ENCODE data around the gene ARHGEF25.
A peak's percentile ranks its signal among the peaks of the same experiment; 100 is the strongest.
"Not testable (repeated sequence)": the region's sequence is repeated elsewhere in the genome, so short reads cannot be mapped to it uniquely, and the experiment has no call there.

Gene ARHGEF25

DNA sequence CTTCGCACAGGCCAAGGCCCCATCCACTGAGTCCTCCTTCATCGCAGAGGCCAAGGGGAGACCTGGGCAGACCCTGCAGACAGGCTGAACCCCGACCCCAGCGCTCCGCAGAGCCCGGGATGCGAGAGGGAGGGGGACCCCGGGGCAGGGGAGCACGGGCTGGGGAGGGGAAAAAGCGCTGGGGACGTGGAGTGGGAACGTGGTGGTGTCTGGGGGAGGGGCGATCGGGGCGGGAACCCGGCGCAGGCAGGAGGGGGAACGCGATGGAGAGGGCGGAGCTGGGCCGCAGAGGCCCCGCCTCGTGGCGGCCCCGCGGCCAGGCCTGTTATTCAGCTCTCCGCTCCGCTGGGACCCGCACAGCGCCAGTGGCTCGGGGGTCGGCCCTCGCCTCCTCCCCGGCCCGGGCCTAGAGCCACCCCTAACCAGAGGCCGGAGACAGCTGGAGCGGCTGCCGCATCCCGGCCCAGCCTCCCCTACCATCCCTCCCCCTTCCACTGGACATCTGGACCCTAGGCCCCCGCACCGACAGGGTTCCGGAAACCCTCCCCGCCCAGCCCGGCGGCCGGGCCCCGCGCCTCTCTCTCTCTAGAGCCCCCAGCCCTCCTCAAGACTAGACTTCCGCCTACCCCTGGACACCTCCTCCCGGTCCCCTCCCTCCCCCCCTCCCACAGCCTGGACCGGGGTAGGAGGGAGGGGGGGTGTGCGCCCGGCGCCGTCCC, at the start of gene ARHGEF25:
Gene ARHGEF25, plus strand, starts transcription at position 328 of the 719 bp plus-strand sequence. CDS start 460 bp downstream, outside the sequence.
- Histone ChIP-seq H3K36me3 (ENCODE audit: control insufficient read depth, insufficient read depth, low read length) (peaks cover 15% of the 10 kb centered on the region), H3K4me3 (ENCODE audit: low read depth, low read length) (peak within 1 kb of the TSS; percentile 79), H3K9me3 (ENCODE audit: control insufficient read depth, insufficient read depth, low read depth, low read length) (no peaks in the 10 kb centered on the region), H3K27me3 (ENCODE audit: control insufficient read depth, insufficient read depth, low read length) (peaks cover 46% of the 10 kb centered on the region), H3K4me1 (ENCODE audit: control insufficient read depth, insufficient read depth, low read length) (peaks cover 24% of the 10 kb centered on the region), H3K9ac (ENCODE audit: low read length) (no peak within 1 kb of the TSS), H3K27ac (ENCODE audit: low read depth, low read length) (no peak within 1 kb of the TSS)

DNA sequence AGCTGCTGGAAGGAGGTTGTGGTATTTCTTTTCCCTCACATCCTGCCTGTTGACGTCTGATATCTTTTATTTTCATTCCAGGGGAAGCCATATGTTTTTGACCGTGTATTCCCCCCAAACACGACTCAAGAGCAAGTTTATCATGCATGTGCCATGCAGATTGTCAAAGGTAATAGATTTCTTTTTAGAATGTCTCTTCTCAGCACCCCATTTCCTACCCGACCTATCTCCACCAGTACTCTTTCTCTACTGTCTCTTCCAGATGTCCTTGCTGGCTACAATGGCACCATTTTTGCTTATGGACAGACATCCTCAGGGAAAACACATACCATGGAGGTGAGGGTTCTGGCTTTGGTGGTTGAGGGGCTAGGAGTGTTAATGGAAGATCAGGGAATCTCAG, 47.9 kb upstream of the ARHGEF25 start:
- H3K4me1 ChIP-seq (ENCODE audit: control insufficient read depth, insufficient read depth, low read length): no peaks in the 10 kb centered on the region
- no peaks in the 10 kb centered on the region for H3K27me3 ChIP-seq (ENCODE audit: control insufficient read depth, insufficient read depth, low read length)
- H3K27ac ChIP-seq (ENCODE audit: low read depth, low read length): no peak overlapping the region
- no peak overlapping the region for H3K9ac ChIP-seq (ENCODE audit: low read length)
- H3K9me3 ChIP-seq (ENCODE audit: control insufficient read depth, insufficient read depth, low read depth, low read length): no peaks in the 10 kb centered on the region
- no peak overlapping the region for H3K4me3 ChIP-seq (ENCODE audit: low read depth, low read length)
- H3K36me3 ChIP-seq (ENCODE audit: control insufficient read depth, insufficient read depth, low read length): peaks cover 7% of the 10 kb centered on the region; the same call in 1 of the 2 replicates

DNA sequence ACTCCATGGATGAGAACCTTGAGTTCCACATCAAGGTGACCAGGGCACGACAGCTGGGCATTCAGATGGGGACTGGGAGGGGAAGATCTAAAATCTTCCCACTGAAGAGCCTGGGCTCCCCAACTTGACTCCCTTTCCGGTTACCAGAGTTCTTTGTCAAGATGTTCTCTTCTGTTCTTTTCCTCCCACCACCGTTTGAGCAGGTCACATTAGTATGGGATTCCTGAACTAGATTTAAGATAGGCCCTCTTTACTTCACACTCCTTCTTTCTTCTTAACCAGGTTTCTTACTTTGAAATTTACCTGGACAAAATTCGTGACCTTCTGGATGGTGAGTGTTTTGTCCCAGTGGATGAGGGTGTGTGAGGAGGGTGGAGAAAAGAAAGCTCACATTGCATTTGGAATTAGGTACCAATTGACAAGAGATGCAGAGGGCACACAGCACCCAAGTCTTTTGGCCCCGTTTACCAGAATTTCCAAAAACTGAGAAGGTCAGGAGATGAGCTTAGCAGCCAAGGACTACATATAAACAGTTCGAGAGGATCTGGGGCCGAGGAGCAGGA, 47.0 kb upstream of the ARHGEF25 start:
- Histone ChIP-seq H3K4me1 (ENCODE audit: control insufficient read depth, insufficient read depth, low read length) (no peaks in the 10 kb centered on the region), H3K36me3 (ENCODE audit: control insufficient read depth, insufficient read depth, low read length) (peaks cover 14% of the 10 kb centered on the region), H3K9ac (ENCODE audit: low read length) (no peak overlapping the region), H3K9me3 (ENCODE audit: control insufficient read depth, insufficient read depth, low read depth, low read length) (no peaks in the 10 kb centered on the region), H3K27me3 (ENCODE audit: control insufficient read depth, insufficient read depth, low read length) (no peaks in the 10 kb centered on the region), H3K4me3 (ENCODE audit: low read depth, low read length) (no peak overlapping the region), H3K27ac (ENCODE audit: low read depth, low read length) (no peak overlapping the region)

DNA sequence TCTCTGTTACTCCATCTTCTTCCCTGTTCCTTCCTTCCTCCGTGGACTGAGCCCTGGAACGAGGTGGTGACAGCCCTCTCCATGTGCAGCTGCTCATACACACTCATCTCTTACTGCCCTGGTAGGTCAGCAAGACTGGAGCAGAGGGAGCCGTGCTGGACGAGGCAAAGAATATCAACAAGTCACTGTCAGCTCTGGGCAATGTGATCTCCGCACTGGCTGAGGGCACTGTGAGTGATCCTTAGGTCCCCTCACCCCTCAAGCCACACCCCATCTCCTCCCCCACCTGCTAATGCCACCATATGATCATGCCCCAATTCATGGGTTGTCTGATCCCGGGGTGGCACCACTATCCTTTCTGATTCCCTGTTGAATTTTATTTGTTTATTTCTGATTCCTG, 42.4 kb upstream of the ARHGEF25 start:
- Histone ChIP-seq H3K4me3 (ENCODE audit: low read depth, low read length) (no peak overlapping the region), H3K36me3 (ENCODE audit: control insufficient read depth, insufficient read depth, low read length) (peaks cover 35% of the 10 kb centered on the region), H3K4me1 (ENCODE audit: control insufficient read depth, insufficient read depth, low read length) (no peaks in the 10 kb centered on the region), H3K9ac (ENCODE audit: low read length) (no peak overlapping the region), H3K9me3 (ENCODE audit: control insufficient read depth, insufficient read depth, low read depth, low read length) (no peaks in the 10 kb centered on the region), H3K27ac (ENCODE audit: low read depth, low read length) (no peak overlapping the region), H3K27me3 (ENCODE audit: control insufficient read depth, insufficient read depth, low read length) (no peaks in the 10 kb centered on the region)

DNA sequence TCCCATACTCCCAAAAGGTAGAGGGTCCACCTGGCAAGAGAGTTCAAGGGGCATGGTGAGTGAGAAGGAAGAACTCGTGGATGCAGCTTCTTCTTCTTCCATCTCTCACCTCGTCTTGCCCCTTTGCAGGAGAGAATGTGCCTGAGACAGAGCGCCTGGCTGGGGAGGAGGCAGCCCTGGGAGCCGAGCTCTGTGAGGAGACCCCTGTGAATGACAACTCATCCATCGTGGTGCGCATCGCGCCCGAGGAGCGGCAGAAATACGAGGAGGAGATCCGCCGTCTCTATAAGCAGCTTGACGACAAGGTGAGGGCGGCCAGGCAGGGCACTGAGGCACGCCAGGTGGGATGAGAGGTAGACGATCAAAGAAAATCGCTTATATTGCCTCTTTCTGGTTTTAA, 41.4 kb upstream of the ARHGEF25 start:
- Histone ChIP-seq H3K9ac (ENCODE audit: low read length) (peak overlapping the region; percentile 2), H3K9me3 (ENCODE audit: control insufficient read depth, insufficient read depth, low read depth, low read length) (no peaks in the 10 kb centered on the region), H3K4me1 (ENCODE audit: control insufficient read depth, insufficient read depth, low read length) (no peaks in the 10 kb centered on the region), H3K4me3 (ENCODE audit: low read depth, low read length) (no peak overlapping the region), H3K27ac (ENCODE audit: low read depth, low read length) (no peak overlapping the region), H3K36me3 (ENCODE audit: control insufficient read depth, insufficient read depth, low read length) (peaks cover 35% of the 10 kb centered on the region), H3K27me3 (ENCODE audit: control insufficient read depth, insufficient read depth, low read length) (no peaks in the 10 kb centered on the region)

DNA sequence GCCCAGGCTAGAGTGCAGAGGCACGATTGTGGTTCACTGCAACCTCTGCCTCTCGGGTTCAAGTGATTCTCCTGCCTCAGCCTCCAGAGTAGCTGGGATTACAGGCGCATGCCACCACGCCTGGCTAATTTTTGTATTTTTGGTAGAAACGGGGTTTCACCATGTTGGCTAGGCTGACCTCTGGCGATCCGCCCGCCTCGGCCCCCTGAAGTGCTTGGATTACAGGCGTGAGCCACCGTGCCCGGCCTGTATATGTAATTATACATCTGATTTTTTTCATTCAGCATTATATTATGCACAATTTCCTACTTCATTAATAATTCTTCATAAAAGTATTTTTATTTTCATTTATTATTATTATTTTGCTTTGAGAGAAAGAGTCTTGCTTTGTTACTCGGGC, 40.8 kb upstream of the ARHGEF25 start:
- peaks cover 39% of the 10 kb centered on the region for H3K36me3 ChIP-seq (ENCODE audit: control insufficient read depth, insufficient read depth, low read length)
- H3K9me3 ChIP-seq (ENCODE audit: control insufficient read depth, insufficient read depth, low read depth, low read length); H3K4me1 ChIP-seq (ENCODE audit: control insufficient read depth, insufficient read depth, low read length); H3K27me3 ChIP-seq (ENCODE audit: control insufficient read depth, insufficient read depth, low read length); H3K9ac ChIP-seq (ENCODE audit: low read length); H3K4me3 ChIP-seq (ENCODE audit: low read depth, low read length); H3K27ac ChIP-seq (ENCODE audit: low read depth, low read length): not testable (repeated sequence)

DNA sequence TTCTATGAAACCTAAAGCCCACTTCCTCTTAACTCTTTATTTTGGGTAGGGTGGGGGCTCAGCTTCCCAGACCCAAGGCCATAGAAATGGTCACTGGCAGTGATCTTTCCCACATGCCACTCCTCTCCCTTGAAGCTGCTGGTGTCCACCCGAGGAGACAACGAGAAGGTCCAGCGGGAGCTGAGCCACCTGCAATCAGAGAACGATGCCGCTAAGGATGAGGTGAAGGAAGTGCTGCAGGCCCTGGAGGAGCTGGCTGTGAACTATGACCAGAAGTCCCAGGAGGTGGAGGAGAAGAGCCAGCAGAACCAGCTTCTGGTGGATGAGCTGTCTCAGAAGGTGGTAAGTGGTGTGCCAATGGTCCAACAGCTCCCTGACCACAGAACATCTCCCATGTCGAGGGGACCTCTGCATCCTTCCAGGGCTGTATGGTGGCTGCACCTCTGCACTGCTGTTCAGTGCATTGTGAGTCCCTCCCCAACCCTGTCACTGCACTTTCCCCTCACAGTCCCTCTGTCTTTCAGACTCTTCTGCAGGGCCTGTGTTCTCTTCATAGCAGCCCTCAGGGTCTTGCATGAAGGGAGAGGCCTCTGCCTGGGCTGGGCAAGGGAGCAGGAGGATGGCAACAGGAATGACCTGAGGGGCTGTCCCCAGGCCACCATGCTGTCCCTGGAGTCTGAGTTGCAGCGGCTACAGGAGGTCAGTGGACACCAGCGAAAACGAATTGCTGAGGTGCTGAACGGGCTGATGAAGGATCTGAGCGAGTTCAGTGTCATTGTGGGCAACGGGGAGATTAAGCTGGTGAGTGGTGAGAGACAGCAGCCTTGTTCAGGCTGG, 39.1 kb upstream of the ARHGEF25 start:
- Histone ChIP-seq H3K36me3 (ENCODE audit: control insufficient read depth, insufficient read depth, low read length) (peaks cover 55% of the 10 kb centered on the region), H3K4me1 (ENCODE audit: control insufficient read depth, insufficient read depth, low read length) (no peaks in the 10 kb centered on the region), H3K4me3 (ENCODE audit: low read depth, low read length) (no peak overlapping the region), H3K9ac (ENCODE audit: low read length) (no peak overlapping the region), H3K27ac (ENCODE audit: low read depth, low read length) (no peak overlapping the region), H3K27me3 (ENCODE audit: control insufficient read depth, insufficient read depth, low read length) (no peaks in the 10 kb centered on the region), H3K9me3 (ENCODE audit: control insufficient read depth, insufficient read depth, low read depth, low read length) (no peaks in the 10 kb centered on the region)

DNA sequence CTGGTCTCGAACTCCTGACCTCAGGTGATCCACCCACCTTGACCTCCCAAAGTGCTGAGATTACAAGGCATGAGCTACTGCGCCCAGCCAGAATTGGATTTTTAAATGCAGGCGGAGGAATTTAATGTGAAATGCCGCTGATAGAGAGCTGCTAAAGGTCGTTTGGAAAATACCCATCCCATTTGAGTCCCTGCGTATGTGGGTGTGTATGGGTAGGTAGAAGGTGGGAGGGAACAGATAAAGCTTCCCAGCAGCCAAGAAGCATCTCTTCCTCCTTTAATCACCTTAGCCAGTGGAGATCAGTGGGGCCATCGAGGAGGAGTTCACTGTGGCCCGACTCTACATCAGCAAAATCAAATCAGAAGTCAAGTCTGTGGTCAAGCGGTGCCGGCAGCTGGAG, 36.4 kb upstream of the ARHGEF25 start:
- Histone ChIP-seq H3K27me3 (ENCODE audit: control insufficient read depth, insufficient read depth, low read length) (no peaks in the 10 kb centered on the region), H3K4me3 (ENCODE audit: low read depth, low read length) (no peak overlapping the region), H3K36me3 (ENCODE audit: control insufficient read depth, insufficient read depth, low read length) (peaks cover 60% of the 10 kb centered on the region), H3K27ac (ENCODE audit: low read depth, low read length) (no peak overlapping the region), H3K9me3 (ENCODE audit: control insufficient read depth, insufficient read depth, low read depth, low read length) (no peaks in the 10 kb centered on the region), H3K4me1 (ENCODE audit: control insufficient read depth, insufficient read depth, low read length) (no peaks in the 10 kb centered on the region), H3K9ac (ENCODE audit: low read length) (no peak overlapping the region)

DNA sequence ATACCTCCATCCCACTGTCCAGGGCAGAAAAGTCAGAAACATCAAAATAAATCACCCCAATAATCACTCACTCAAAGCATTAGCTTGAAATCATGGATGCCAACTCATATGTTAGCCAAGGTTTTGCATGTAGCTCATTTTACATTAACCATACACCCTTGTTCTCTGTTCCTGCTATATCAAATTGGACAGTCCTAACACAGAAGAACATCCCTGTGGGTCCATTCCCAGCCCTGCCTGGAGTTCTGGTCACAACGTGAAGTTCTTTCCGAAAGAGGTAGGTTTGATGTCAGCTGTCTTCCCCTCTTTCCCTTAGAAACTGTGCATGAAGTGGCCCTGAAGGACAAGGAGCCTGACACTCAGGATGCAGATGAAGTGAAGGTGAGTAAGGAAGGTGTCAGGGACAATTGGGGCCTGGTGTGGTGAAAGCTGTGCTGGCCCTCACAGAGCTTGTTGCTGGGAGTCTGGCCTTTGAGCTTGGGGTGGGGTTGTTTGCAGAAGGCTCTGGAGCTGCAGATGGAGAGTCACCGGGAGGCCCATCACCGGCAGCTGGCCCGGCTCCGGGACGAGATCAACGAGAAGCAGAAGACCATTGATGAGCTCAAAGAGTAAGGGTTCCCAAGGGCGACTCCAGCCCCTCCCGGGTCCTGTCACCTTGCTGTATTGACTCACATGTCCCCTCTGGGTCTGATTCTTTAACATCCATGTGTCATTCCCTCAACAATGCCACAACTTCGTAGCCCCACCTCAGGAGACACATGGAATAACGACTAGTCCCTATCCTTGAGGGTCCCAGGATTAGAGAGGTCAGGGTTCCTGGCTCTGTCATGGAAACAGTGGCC, 35.2 kb upstream of the ARHGEF25 start:
- Histone ChIP-seq H3K4me1 (ENCODE audit: control insufficient read depth, insufficient read depth, low read length) (no peaks in the 10 kb centered on the region), H3K9me3 (ENCODE audit: control insufficient read depth, insufficient read depth, low read depth, low read length) (no peaks in the 10 kb centered on the region), H3K9ac (ENCODE audit: low read length) (no peak overlapping the region), H3K27me3 (ENCODE audit: control insufficient read depth, insufficient read depth, low read length) (no peaks in the 10 kb centered on the region), H3K4me3 (ENCODE audit: low read depth, low read length) (no peak overlapping the region), H3K36me3 (ENCODE audit: control insufficient read depth, insufficient read depth, low read length) (peaks cover 59% of the 10 kb centered on the region), H3K27ac (ENCODE audit: low read depth, low read length) (no peak overlapping the region)

DNA sequence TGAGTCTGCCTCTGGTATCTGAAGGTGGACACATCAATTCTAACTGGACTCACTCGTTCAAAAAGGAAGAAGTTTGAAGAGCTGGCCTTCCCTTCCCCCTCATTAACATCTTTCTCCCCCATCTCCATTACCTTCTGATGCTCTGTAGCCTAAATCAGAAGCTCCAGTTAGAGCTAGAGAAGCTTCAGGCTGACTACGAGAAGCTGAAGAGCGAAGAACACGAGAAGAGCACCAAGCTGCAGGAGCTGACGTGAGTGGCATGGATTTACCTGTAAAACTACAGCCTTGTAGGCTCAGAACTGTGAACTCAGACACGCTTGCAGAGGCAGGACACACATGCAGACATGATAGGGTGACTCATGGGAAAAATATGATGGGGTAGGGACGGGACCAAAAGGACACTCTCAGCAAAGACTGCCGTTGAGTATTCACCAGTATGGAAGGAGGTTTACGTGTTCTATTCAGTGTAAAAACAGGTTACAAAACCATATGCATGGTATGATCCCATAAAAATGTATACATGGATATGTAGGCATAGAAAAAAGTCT, 34.5 kb upstream of the ARHGEF25 start:
- Histone ChIP-seq H3K4me1 (ENCODE audit: control insufficient read depth, insufficient read depth, low read length) (no peaks in the 10 kb centered on the region), H3K9me3 (ENCODE audit: control insufficient read depth, insufficient read depth, low read depth, low read length) (no peaks in the 10 kb centered on the region), H3K36me3 (ENCODE audit: control insufficient read depth, insufficient read depth, low read length) (peaks cover 62% of the 10 kb centered on the region), H3K4me3 (ENCODE audit: low read depth, low read length) (no peak overlapping the region), H3K27ac (ENCODE audit: low read depth, low read length) (no peak overlapping the region), H3K9ac (ENCODE audit: low read length) (no peak overlapping the region), H3K27me3 (ENCODE audit: control insufficient read depth, insufficient read depth, low read length) (no peaks in the 10 kb centered on the region)
